RWPE1 (cell line): ENCODE results near the gene TAS2R1.

Experiments
- CTCF ChIA-PET: fragments of 350-600 bp; sonication (Branson Sonifier 250); formaldehyde crosslinking; extraction: SDS; loops from one replicate; lab custom pipeline; 2021; lab: Yijun Ruan, JAX
- POLR2A ChIA-PET: fragments of 400-600 bp; formaldehyde crosslinking; extraction: SDS; loops from one replicate; lab custom pipeline; 2020; ENCODE audit warnings: antibody characterized with exemption; ENCODE audit not compliant: low non-redundant PET; lab: Yijun Ruan, JAX
- DNase-seq: peaks from one replicate; pipeline ENCODE4 v3.0.0; 2012; ENCODE audit warnings: low spot score
- H3K27ac ChIP-seq: fragments of 450-650 bp; 2 replicates; pipeline ENCODE4 v1.5.1; 2017
- CTCF ChIP-seq: fragments of 450-650 bp; conservative IDR thresholded peaks from 2 replicates; pipeline ENCODE4 v1.5.1; 2017; ENCODE audit warnings: low read depth, mild to moderate bottlenecking

TAS2R1 gene

GRCh38 chr5:9657819-9658218 is 27.7 kb upstream of the TAS2R1 start:
- H3K27ac ChIP-seq = no peak overlapping the region
- no peak for DNase-seq
- ChIA-PET POLR2A (no interaction called here), CTCF (interaction anchor here (0.9 kb wide), 1 partner anchor 1247 kb away, joined by 4 read pairs; no protein-coding TSS in a partner anchor)
- TF ChIP-seq CTCF = no peak

- no peak for TF ChIP-seq CTCF
- POLR2A ChIA-PET = no interaction called here
- no peak for DNase-seq
- H3K27ac ChIP-seq = no peak overlapping the region
- CTCF ChIA-PET = no interaction called here
Observed at GRCh38 chr5:9655641-9656040, 25.5 kb upstream of the TAS2R1 start.

GRCh38 chr5:9654886-9655285 is 24.7 kb upstream of the TAS2R1 start:
- POLR2A ChIA-PET = no interaction called here
- CTCF ChIA-PET = no interaction called here
- no peak overlapping the region for H3K27ac ChIP-seq
- TF ChIP-seq CTCF = no peak
- no peak for DNase-seq

GRCh38 chr5:9653811-9654210 is 23.7 kb upstream of the TAS2R1 start:
- ChIA-PET POLR2A (no interaction called here), CTCF (no interaction called here)
- H3K27ac ChIP-seq = no peak overlapping the region
- peak; percentile 7 for DNase-seq
- TF ChIP-seq CTCF = no peak

GRCh38 chr5:9653061-9653460 is 22.9 kb upstream of the TAS2R1 start:
- TF ChIP-seq CTCF = no peak
- ChIA-PET POLR2A (no interaction called here), CTCF (interaction anchor here (0.6 kb wide), 1 partner anchor 1650 kb away, joined by 3 read pairs; no protein-coding TSS in a partner anchor)
- DNase-seq = no peak
- H3K27ac ChIP-seq = no peak overlapping the region

- TF ChIP-seq CTCF = no peak
- no peak overlapping the region for H3K27ac ChIP-seq
- ChIA-PET CTCF (no interaction called here), POLR2A (no interaction called here)
- DNase-seq = no peak
Observed at GRCh38 chr5:9652295-9652694, 22.1 kb upstream of the TAS2R1 start.

- ChIA-PET POLR2A (no interaction called here), CTCF (no interaction called here)
Observed at GRCh38 chr5:9646843-9647242, 16.7 kb upstream of the TAS2R1 start.

More at GRCh38 chr5:9646843-9647242, 16.7 kb upstream of the TAS2R1 start:
- TF ChIP-seq CTCF = no peak
- DNase-seq = no peak
- no peak overlapping the region for H3K27ac ChIP-seq
